ENCODE measurements around the gene SLC9A4. TPM values are rescaled to one million over a fixed set of nuclear protein-coding genes. Genes with fewer than 3 reads are reported as not detected.

Gene SLC9A4
- total and polyA plus RNA-seq, 10 of the 15 experiments (the other 5 are each of a cell fraction or from before 2014, with no cell fraction given) = 0.10 TPM; not detected in 9

GRCh38 chr2:102510791-102511575 is 38.0 kb downstream of the SLC9A4 start:
- Histone ChIP-seq H3K9me3 (replicated peaks; ENCODE audit: control insufficient read depth, insufficient read depth, low read length) (no peaks in the 10 kb centered on the region; the same call in 1 of the 3 replicates), H3K79me2 (ENCODE audit: control insufficient read depth, insufficient read depth, low read length) (no peaks in the 10 kb centered on the region), H3K4me1 (ENCODE audit: control insufficient read depth, insufficient read depth, low read length) (no peaks in the 10 kb centered on the region), H3K9ac (ENCODE audit: control insufficient read depth, insufficient read depth, low read length) (no peak overlapping the region), H3K36me3 (ENCODE audit: control insufficient read depth in 2 of 2, insufficient read depth in 2 of 2, low read length in 1 of 2) (no peaks in the 10 kb centered on the region), H3K4me2 (ENCODE audit: control insufficient read depth, insufficient read depth) (no peak overlapping the region), H4K20me1 (ENCODE audit: control insufficient read depth, insufficient read depth) (no peaks in the 10 kb centered on the region), H3K27me3 (replicated peaks in 1 of 2; ENCODE audit: control insufficient read depth in 2 of 2, insufficient read depth in 2 of 2, low read length in 1 of 2) (no peaks in the 10 kb centered on the region; a peak in 1 of 4 replicates), H2AFZ (ENCODE audit: control insufficient read depth, low read depth, low read length) (no peak overlapping the region), H3K4me3 (no peak overlapping the region), H3K27ac (ENCODE audit: control insufficient read depth, insufficient read depth) (no peak overlapping the region)
- SMC1A ChIA-PET (ENCODE audit: uncharacterized antibody, unreplicated experiment) = no interaction called here
- 0% methylated on average over 2 of the region's 2 CpGs for WGBS (ENCODE audit: insufficient coverage, insufficient replicate concordance, low lambda C conversion rate, missing lambda C conversion rate)
- BruUV-seq (replicated peaks) = no TSS peak
- CTCF ChIA-PET = no interaction called here
- intact Hi-C loops (cut with micrococcal nuclease; ENCODE audit: unreplicated experiment) (no loop called here), in situ Hi-C loops (cut with MboI) (no loop called here)
- ATAC-seq (no peak), DNase-seq (ENCODE audit: low read depth, low spot score) (no peak), FAIRE-seq (no peak)
- POLR2A ChIA-PET = no interaction called here
- RAD21 ChIA-PET (ENCODE audit: unreplicated experiment) = no interaction called here
- TF ChIP-seq NBN (IDR thresholded peaks at IDR 0.05) (no peak), PAX8 (IDR thresholded peaks at IDR 0.05) (no peak), BCL3 (IDR thresholded peaks at IDR 0.05; ENCODE audit: borderline replicate concordance, insufficient read depth, low read depth, low read length, poor library complexity, severe bottlenecking) (no peak), SREBF2 (IDR thresholded peaks at IDR 0.05; ENCODE audit: low read length) (no peak), ZNF384 (IDR thresholded peaks at IDR 0.05; ENCODE audit: borderline replicate concordance, low read depth, low read length) (no peak), RCOR1 (conservative IDR thresholded peaks at IDR 0.05; ENCODE audit: low read depth, low read length) (no peak), ZBTB33 (IDR thresholded peaks at IDR 0.05) (no peak), SUPT20H (IDR thresholded peaks at IDR 0.05; ENCODE audit: borderline replicate concordance, control insufficient read depth, low read depth, low read length) (no peak), ZNF217 (IDR thresholded peaks at IDR 0.05) (no peak), BCL11A (IDR thresholded peaks at IDR 0.05; ENCODE audit: low read depth, low read length) (no peak), GATAD2B (conservative IDR thresholded peaks at IDR 0.05; ENCODE audit: low read depth) (no peak), MXI1 (IDR thresholded peaks at IDR 0.05; ENCODE audit: low read depth, low read length) (no peak), NKRF (conservative IDR thresholded peaks at IDR 0.05) (no peak), NFYB (IDR thresholded peaks at IDR 0.05; ENCODE audit: insufficient read depth, low read depth, low read length) (no peak), EP300 (IDR thresholded peaks at IDR 0.05; ENCODE audit: borderline replicate concordance in 1 of 2, control insufficient read depth in 1 of 2, low read depth in 2 of 2, low read length in 2 of 2) (no peak), POLR2AphosphoS2 (IDR thresholded peaks at IDR 0.05; ENCODE audit: low read depth, low read length) (no peak), TCF12 (IDR thresholded peaks at IDR 0.05; ENCODE audit: low read depth, low read length) (no peak), CBFB (IDR thresholded peaks at IDR 0.05; ENCODE audit: low read depth) (no peak), MYC (IDR thresholded peaks at IDR 0.05; ENCODE audit: insufficient read depth, insufficient read length, insufficient replicate concordance, low read length, severe bottlenecking) (no peak)
